Retinal pigment epithelial cell (primary cell): ENCODE measurements around the gene RALGAPA2.

Source experiments
- DNase-seq: peaks from one replicate; pipeline ENCODE4 v3.0.0-alpha.2; 2010; ENCODE audit warnings: low read depth
- H3K4me3 ChIP-seq: 2 replicates; pipeline ENCODE4 v1.5.1; 2011; ENCODE audit warnings: mild to moderate bottlenecking, low read length, control low read depth, moderate library complexity
- TF ChIP-seq, protein P1 (sequence below): conservative IDR thresholded peaks from 2 replicates; pipeline ENCODE4 v1.5.1; 2011; ENCODE audit warnings: low read depth, low read length, control low read depth, inconsistent platforms

RALGAPA2 gene

GRCh38 chr20:20621195-20621594, 91.2 kb downstream of the RALGAPA2 start:
- H3K4me3 ChIP-seq: no peak overlapping the region
- TF ChIP-seq, protein P1, sequence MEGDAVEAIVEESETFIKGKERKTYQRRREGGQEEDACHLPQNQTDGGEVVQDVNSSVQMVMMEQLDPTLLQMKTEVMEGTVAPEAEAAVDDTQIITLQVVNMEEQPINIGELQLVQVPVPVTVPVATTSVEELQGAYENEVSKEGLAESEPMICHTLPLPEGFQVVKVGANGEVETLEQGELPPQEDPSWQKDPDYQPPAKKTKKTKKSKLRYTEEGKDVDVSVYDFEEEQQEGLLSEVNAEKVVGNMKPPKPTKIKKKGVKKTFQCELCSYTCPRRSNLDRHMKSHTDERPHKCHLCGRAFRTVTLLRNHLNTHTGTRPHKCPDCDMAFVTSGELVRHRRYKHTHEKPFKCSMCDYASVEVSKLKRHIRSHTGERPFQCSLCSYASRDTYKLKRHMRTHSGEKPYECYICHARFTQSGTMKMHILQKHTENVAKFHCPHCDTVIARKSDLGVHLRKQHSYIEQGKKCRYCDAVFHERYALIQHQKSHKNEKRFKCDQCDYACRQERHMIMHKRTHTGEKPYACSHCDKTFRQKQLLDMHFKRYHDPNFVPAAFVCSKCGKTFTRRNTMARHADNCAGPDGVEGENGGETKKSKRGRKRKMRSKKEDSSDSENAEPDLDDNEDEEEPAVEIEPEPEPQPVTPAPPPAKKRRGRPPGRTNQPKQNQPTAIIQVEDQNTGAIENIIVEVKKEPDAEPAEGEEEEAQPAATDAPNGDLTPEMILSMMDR: no peak
- no peak for DNase-seq

GRCh38 chr20:20614391-20614790, 98.1 kb downstream of the RALGAPA2 start:
- no peak overlapping the region for H3K4me3 ChIP-seq
- DNase-seq: no peak

GRCh38 chr20:20612251-20612650, 100.2 kb downstream of the RALGAPA2 start:
- TF ChIP-seq, protein P1: no peak
- no peak for DNase-seq
- H3K4me3 ChIP-seq: no peak overlapping the region

More at GRCh38 chr20:20614391-20614790, 98.1 kb downstream of the RALGAPA2 start:
- TF ChIP-seq, protein P1: no peak

DNA sequence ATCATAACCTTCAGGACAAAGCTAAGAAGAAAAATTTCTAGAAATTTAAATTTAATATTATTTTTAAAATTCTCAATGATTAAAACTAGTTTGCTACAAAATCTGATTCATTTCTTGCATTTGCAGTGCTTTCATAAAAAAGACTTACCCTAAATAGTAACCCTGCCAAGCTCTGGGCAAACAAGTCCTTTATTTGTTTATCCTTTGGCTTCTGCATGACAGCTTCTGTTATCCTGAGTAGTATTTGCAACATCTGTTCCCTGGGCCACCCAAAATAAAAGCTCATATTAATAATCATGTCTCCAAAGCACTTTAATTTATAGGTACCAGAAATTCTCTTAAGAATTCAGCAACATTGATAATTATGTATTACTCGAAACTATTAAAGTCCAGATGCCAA, 101.3 kb downstream of the RALGAPA2 start:
- TF ChIP-seq, protein P1: no peak
- no peak overlapping the region for H3K4me3 ChIP-seq
- no peak for DNase-seq

- H3K4me3 ChIP-seq: no peak overlapping the region
- DNase-seq: no peak
- TF ChIP-seq, protein P1: no peak
Measured at GRCh38 chr20:20609522-20609921, 102.9 kb downstream of the RALGAPA2 start.

DNA sequence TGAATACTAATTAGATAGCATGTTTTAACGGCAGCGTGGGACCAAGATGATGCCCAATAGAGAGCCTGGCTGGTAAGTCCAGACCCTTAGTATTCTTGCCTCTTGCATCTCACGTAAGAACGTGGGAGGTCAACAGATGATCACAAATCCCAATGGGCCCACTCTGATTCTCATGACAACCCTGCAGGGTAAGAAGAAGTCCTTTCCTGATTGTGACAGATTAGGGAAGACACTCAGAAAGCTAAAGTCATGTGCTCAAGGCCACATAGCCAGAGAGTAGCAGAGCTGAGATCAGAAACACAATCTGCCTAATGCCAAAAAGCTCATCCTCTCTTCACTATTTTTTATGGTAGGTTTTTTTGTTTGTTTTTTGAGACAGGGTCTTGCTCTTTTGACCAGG, 103.8 kb downstream of the RALGAPA2 start:
- TF ChIP-seq, protein P1: no peak
- H3K4me3 ChIP-seq: no peak overlapping the region
- DNase-seq: no peak

- DNase-seq: no peak
- TF ChIP-seq, protein P1: no peak
- no peak overlapping the region for H3K4me3 ChIP-seq
Measured at GRCh38 chr20:20608041-20608440, 104.4 kb downstream of the RALGAPA2 start.
